ENCODE data around the gene TCAF1.

DNA sequence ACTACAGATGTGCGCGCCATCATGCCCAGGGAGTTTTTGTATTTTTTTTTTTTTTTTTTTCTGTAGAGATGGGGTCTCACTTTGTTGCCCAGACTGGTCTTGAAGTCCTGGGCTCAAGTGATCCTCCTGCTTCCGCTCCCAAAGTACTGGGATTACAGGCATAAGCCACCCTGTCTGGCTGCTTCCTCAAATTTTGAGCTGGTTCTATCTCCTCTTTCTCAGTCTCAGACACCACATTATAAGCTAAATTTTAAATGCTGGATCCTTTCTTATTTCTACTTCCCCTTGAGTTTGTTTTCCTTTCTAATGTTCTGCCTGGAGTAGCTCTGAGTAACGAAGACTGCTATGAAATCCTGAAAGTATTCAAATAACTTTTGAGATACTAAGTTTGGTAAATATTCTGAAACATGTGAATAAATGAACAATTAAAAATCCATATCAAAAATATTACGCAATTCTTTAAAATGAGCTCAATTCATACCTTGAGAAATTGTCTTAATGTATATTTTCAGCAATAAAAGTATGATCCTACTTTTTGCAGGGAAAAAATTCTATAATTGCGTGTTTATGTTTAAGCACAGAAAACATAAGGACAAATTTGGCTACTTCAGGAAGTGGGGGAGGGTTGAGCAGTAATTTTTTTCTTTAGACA is 15.0 kb downstream of the TCAF1 start:
- TF ChIP-seq POLR2AphosphoS5 (IDR thresholded peaks at IDR 0.05) (no peak), EP300 (IDR thresholded peaks at IDR 0.05; ENCODE audit: low read depth) (no peak)
- TF ChIP-seq, protein P1, sequence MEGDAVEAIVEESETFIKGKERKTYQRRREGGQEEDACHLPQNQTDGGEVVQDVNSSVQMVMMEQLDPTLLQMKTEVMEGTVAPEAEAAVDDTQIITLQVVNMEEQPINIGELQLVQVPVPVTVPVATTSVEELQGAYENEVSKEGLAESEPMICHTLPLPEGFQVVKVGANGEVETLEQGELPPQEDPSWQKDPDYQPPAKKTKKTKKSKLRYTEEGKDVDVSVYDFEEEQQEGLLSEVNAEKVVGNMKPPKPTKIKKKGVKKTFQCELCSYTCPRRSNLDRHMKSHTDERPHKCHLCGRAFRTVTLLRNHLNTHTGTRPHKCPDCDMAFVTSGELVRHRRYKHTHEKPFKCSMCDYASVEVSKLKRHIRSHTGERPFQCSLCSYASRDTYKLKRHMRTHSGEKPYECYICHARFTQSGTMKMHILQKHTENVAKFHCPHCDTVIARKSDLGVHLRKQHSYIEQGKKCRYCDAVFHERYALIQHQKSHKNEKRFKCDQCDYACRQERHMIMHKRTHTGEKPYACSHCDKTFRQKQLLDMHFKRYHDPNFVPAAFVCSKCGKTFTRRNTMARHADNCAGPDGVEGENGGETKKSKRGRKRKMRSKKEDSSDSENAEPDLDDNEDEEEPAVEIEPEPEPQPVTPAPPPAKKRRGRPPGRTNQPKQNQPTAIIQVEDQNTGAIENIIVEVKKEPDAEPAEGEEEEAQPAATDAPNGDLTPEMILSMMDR (IDR thresholded peaks at IDR 0.05): no peak

All from transverse colon (tissue), 4 donors.